IMR-90 (cell line): ENCODE data around the gene VAMP8.

Experiments
- CTCF ChIP-seq: conservative IDR thresholded peaks from 2 replicates; pipeline ENCODE4 v1.5.1; 2012; ENCODE audit warnings: mild to moderate bottlenecking, low read depth, low read length, improper control_type of control experiment
- FOS ChIP-seq: fragments of 150-350 bp; IDR thresholded peaks from 2 replicates; pipeline ENCODE4 v1.6.1; 2016; ENCODE audit warnings: low read depth, low read length
- MXI1 ChIP-seq: IDR thresholded peaks from 2 replicates; pipeline ENCODE4 v1.6.1; 2012; ENCODE audit warnings: low read depth, mild to moderate bottlenecking, low read length, moderate library complexity, borderline replicate concordance
- POLR2A ChIP-seq: IDR thresholded peaks from 2 replicates; pipeline ENCODE4 v1.6.1; 2012; ENCODE audit warnings: mild to moderate bottlenecking, low read depth, low read length
- RAD21 ChIP-seq: IDR thresholded peaks from 2 replicates; pipeline ENCODE4 v1.6.1; 2012; ENCODE audit warnings: low read length, improper control_type of control experiment

- no peak for TF ChIP-seq MXI1
- TF ChIP-seq CTCF = no peak
- no peak for TF ChIP-seq RAD21
- peak; percentile 34; the same call in 1 of the 2 replicates for TF ChIP-seq FOS
- no peak for TF ChIP-seq POLR2A
Measured at GRCh38 chr2:85584857-85585780, 7.7 kb downstream of the VAMP8 start.
